Gastrocnemius medialis (tissue), 4 donors: ENCODE results near the gene IL6ST. TPM values are rescaled to one million over a fixed set of nuclear protein-coding genes. Genes with fewer than 3 reads are reported as not detected.
"Not testable (repeated sequence)": the region's sequence is repeated elsewhere in the genome, so short reads cannot be mapped to it uniquely, and the experiment has no call there.

Source experiments
- ATAC-seq, 2 donors: fragments of 150-250 bp; one replicate each; pipeline ENCODE4 v1.9.1; 2016
- DNase-seq, 2 donors: peaks; one replicate each; pipeline ENCODE4 v3.0.0-alpha.2; 2019
- H3K27ac ChIP-seq, 4 donors: fragments of 200-600 bp; sonication (generic); 1 replicate in 1 of 4; 2 replicates in 3 of 4; pipeline ENCODE4 v1.5.1; 2016 to 2018; ENCODE audit warnings: mild to moderate bottlenecking in 2 of 4, moderate library complexity in 1 of 4
- H3K27me3 ChIP-seq, 3 donors: fragments of 200-600 bp; sonication (generic) in 2 of 3; 1 replicate in 1 of 3; 2 replicates in 2 of 3; pipeline versions ENCODE4 v1.5.1 to v1.6.0; 2016 to 2019; ENCODE audit warnings: mild to moderate bottlenecking in 1 of 3, moderate library complexity in 1 of 3
- H3K36me3 ChIP-seq, 2 donors: fragments of 200-600 bp; sonication (generic) in 1 of 2; one replicate each; pipeline ENCODE4 v1.5.1; 2017 to 2018
- H3K4me1 ChIP-seq, 2 donors: fragments of 200-600 bp; sonication (generic) in 1 of 2; one replicate each; pipeline ENCODE4 v1.5.1; 2016 to 2017; ENCODE audit warnings: mild to moderate bottlenecking in 2 of 2
- H3K4me3 ChIP-seq, 4 donors: fragments of 200-600 bp; sonication (generic) in 3 of 4; 1 replicate in 1 of 4; 2 replicates in 3 of 4; pipeline ENCODE4 v1.5.1; 2016 to 2019; ENCODE audit warnings: mild to moderate bottlenecking in 2 of 4
- H3K9me3 ChIP-seq, 3 donors: fragments of 200-600 bp; sonication (generic) in 2 of 3; 1 replicate in 1 of 3; 2 replicates in 2 of 3; pipeline ENCODE4 v1.5.1; 2016 to 2019
- CTCF ChIP-seq, 5 experiments: fragments of 450-650 bp in 3 of 5; fragments of 200-600 bp in 2 of 5; sonication (generic) in 2 of 5; IDR thresholded peaks in 4 of 5; conservative IDR thresholded peaks in 1 of 5; 1 replicate in 4 of 5; 2 replicates in 1 of 5; pipeline ENCODE4 v1.5.1; 2016 to 2019; ENCODE audit warnings: antibody characterized with exemption in 5 of 5, mild to moderate bottlenecking in 3 of 5, moderate library complexity in 3 of 5
- POLR2A ChIP-seq, 2 donors: fragments of 450-650 bp; IDR thresholded peaks; one replicate each; pipeline ENCODE4 v1.6.1; 2017; ENCODE audit warnings: antibody characterized with exemption in 2 of 2, mild to moderate bottlenecking in 2 of 2, moderate library complexity in 2 of 2
- in situ Hi-C, 4 donors: fragments of 200-750 bp; cut with MboI; loops; one replicate each; pipeline versions ENCODE4 v1.15.0 to v1.8.0; 2017; ENCODE audit warnings: low sequenced_read_pairs in 4 of 4
- intact Hi-C: fragments of 100-400 bp; cut with DNase I; formaldehyde crosslinking; loops from one replicate; pipeline ENCODE4 v1.15.1; 2023; ENCODE audit warnings: low total_unique reads
- total RNA-seq, 4 donors: library from RNA; depleted of rRNA; stranded (reverse); fragments of >200 nt; gene quantifications; one replicate each; pipeline versions ENCODE4 v1.1.0 to v1.2.3, GENCODE V29; 2016

Gene IL6ST
- total RNA-seq, 4 donors from 2014 or later, result 128 to 228 (median 167) TPM

DNA sequence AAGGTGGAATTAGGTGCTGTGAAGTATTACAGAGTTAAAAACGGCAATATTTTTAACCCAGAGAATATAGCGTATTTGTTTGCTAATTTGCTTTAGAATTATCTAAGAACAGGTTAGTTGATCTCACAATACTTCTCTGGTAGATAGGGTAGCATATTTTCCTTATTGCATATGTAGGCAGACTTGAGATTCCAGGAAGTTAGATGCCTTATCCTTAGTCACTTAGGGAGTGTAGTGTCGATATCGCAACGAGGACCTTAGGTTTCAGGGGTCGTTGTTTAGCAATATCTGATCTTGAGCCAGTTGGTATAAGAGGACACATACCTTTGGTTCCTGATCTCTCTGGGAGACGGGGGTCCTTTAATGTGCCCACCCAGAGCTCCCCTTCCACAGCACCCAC, 28.5 kb upstream of the IL6ST start:
- Histone ChIP-seq H3K4me3 (no peak overlapping the region), H3K36me3 (no peaks in the 10 kb centered on the region), H3K27me3 (no peaks in the 10 kb centered on the region), H3K9me3 (no peaks in the 10 kb centered on the region), H3K4me1 (no peaks in the 10 kb centered on the region), H3K27ac (no peak overlapping the region)
- ATAC-seq (no peak), DNase-seq (no peak)
- in situ Hi-C loops (no loop called here), intact Hi-C loops (no loop called here)
- TF ChIP-seq POLR2A (IDR thresholded peaks at IDR 0.05) (no peak), CTCF (IDR thresholded peaks at IDR 0.05 in 4 of 5, conservative IDR thresholded peaks at IDR 0.05 in 1 of 5) (no peak)

DNA sequence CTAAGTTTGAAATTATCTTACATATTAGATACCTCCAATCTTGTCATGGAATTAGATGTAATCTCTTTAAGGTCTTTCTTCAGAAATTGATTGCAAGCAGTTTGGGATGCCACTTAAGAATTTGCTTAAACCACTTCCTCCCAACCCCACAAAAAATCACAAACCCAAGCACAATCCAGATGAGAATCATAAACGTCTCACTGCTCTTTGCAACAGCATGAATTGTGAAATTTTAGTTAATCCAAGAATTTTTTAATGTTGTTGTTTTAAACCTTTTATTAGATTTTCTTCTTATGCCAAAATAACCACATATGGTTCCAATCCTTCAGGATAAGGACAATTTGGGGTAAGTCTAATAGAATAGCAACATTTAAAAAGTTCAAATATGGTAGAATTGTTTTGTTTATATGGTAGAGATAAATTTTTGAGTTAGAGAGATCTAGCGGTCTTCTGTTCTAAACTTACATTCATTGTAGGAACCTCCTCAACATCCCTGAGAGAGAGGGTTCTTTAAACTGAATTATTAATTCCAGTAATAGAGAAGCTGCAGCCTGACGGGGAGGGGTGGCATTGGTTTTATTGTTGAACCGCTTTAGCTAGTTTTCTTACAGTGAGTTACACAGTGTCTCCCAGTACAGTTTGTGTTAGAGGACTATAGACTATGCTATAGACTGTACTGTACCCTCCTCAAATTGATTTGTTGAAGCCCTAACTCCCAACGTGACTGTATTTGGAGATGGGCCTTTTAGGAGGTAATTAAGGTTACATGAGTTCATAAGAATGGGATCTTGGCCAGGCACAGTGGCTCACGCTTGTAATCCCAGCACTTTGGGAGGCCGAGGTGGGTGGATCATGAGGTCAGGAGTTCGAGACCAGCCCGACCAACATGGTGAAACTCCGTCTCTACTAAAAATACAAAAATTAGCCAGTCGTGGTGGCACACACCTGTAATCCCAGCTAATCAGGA, 24.8 kb upstream of the IL6ST start:
- Histone ChIP-seq H3K27me3 (no peaks in the 10 kb centered on the region), H3K9me3 (no peaks in the 10 kb centered on the region), H3K4me3 (no peak overlapping the region), H3K36me3 (no peaks in the 10 kb centered on the region), H3K4me1 (no peaks in the 10 kb centered on the region), H3K27ac (no peak overlapping the region)
- ATAC-seq (no peak), DNase-seq (no peak)
- TF ChIP-seq POLR2A (IDR thresholded peaks at IDR 0.05), result no peak
- TF ChIP-seq CTCF (IDR thresholded peaks at IDR 0.05 in 4 of 5, conservative IDR thresholded peaks at IDR 0.05 in 1 of 5), result no peak
- intact Hi-C loops (no loop called here), in situ Hi-C loops (no loop called here)

GRCh38 chr5:56018832-56019231, 24.1 kb upstream of the IL6ST start:
- Histone ChIP-seq H3K36me3 (no peaks in the 10 kb centered on the region), H3K9me3 (no peaks in the 10 kb centered on the region), H3K4me3 (no peak overlapping the region), H3K27me3 (no peaks in the 10 kb centered on the region), H3K4me1 (no peaks in the 10 kb centered on the region), H3K27ac (no peak overlapping the region)
- DNase-seq (no peak), ATAC-seq (no peak)
- TF ChIP-seq POLR2A (IDR thresholded peaks at IDR 0.05), result no peak
- TF ChIP-seq CTCF (IDR thresholded peaks at IDR 0.05 in 4 of 5, conservative IDR thresholded peaks at IDR 0.05 in 1 of 5), result no peak
- intact Hi-C loops (no loop called here), in situ Hi-C loops (no loop called here)

- intact Hi-C loops, ATAC-seq, H3K9me3 ChIP-seq, H3K4me1 ChIP-seq, H3K27me3 ChIP-seq, DNase-seq, H3K27ac ChIP-seq, in situ Hi-C loops, H3K4me3 ChIP-seq, H3K36me3 ChIP-seq: not testable (repeated sequence)
Measured at GRCh38 chr5:56014701-56015100, 19.9 kb upstream of the IL6ST start.

GRCh38 chr5:56013939-56014338, 19.2 kb upstream of the IL6ST start:
- H3K27ac ChIP-seq, intact Hi-C loops, H3K4me3 ChIP-seq, in situ Hi-C loops, DNase-seq, H3K27me3 ChIP-seq, H3K36me3 ChIP-seq, ATAC-seq, H3K9me3 ChIP-seq, H3K4me1 ChIP-seq: not testable (repeated sequence)
